K562 (cell line): Measurements from ENCODE around the gene GPR162. TPM values are rescaled to one million over a fixed set of nuclear protein-coding genes. Genes with fewer than 3 reads are reported as not detected.
A peak's percentile ranks its signal among the peaks of the same experiment; 100 is the strongest.

Experiments
- ATAC-seq: fragments of 200-7000 bp; cut with Tn5 transposase; 3 replicates; pipeline ENCODE4 v1.9.1; 2020; ENCODE audit warnings: moderate library complexity
- BruUV-seq: library from RNA; stranded (reverse); fragments of 400-500 nt; replicated peaks from 2 replicates; lab custom pipeline; 2021; lab: Mats Ljungman, UMichigan
- CTCF ChIA-PET: fragments of 300-600 bp; formaldehyde crosslinking; extraction: SDS; loops from one replicate; lab custom pipeline; 2021; ENCODE audit warnings: low intra/inter-chr PET ratio; lab: Yijun Ruan, JAX
- POLR2A ChIA-PET: fragments of 300-600, 350-650 bp; sonication (Branson Sonifier 250); formaldehyde crosslinking; extraction: SDS; loops from one replicate; lab custom pipeline; 2021; ENCODE audit warnings: antibody characterized with exemption, inconsistent platforms; lab: Yijun Ruan, JAX
- DNase-seq, 4 experiments: peaks; one replicate each; pipeline versions ENCODE4 v3.0.0 to v3.0.0-alpha.2; 2011 to 2018; ENCODE audit warnings: low spot score in 3 of 4, mixed read lengths in 3 of 4; ENCODE audit errors: extremely low read depth in 1 of 4
- FAIRE-seq: peaks from 2 replicates; lab custom pipeline; 2011; peaks lifted over from hg19 to GRCh38; lab: Jason Lieb, UNC
- H2AFZ ChIP-seq: 2 replicates; pipeline ENCODE4 v1.6.0; 2011; ENCODE audit warnings: low read depth, low read length, control low read depth, inconsistent platforms
- H3K27ac ChIP-seq: fragments of 200-600 bp; 3 replicates; pipeline ENCODE4 v1.8.0; 2011; ENCODE audit warnings: low read depth, mild to moderate bottlenecking, control low read depth, inconsistent platforms, low read length, moderate library complexity, mixed read lengths; ENCODE audit errors: extremely low read depth
- H3K27me3 ChIP-seq, 2 experiments: fragments of 300-600 bp in 1 of 2; 2 replicates in 1 of 2; 3 replicates in 1 of 2; pipeline versions ENCODE4 v1.6.0 to v1.8.0; 2011; ENCODE audit warnings: inconsistent platforms in 2 of 2, low read length in 2 of 2, mild to moderate bottlenecking in 1 of 2, mixed read lengths in 1 of 2, moderate library complexity in 1 of 2; ENCODE audit not compliant: control insufficient read depth in 2 of 2, insufficient read depth in 2 of 2
- H3K36me3 ChIP-seq: fragments of 300-600 bp; 3 replicates; pipeline ENCODE4 v1.8.0; 2011; ENCODE audit warnings: mild to moderate bottlenecking, low read length, inconsistent platforms; ENCODE audit not compliant: control insufficient read depth, insufficient read depth
- H3K4me1 ChIP-seq, 2 experiments: fragments of 200-600 bp in 1 of 2; replicated peaks in 1 of 2; 2 replicates in 1 of 2; 3 replicates in 1 of 2; pipeline versions ENCODE4 v1.5.1 to v1.8.0; 2011; ENCODE audit warnings: inconsistent platforms in 2 of 2, low read length in 2 of 2, mild to moderate bottlenecking in 1 of 2, mixed read lengths in 1 of 2, moderate library complexity in 1 of 2; ENCODE audit not compliant: control insufficient read depth in 2 of 2, insufficient read depth in 2 of 2
- H3K4me2 ChIP-seq: 2 replicates; pipeline ENCODE4 v1.6.1; 2011; ENCODE audit warnings: low read length, control low read depth, inconsistent platforms, mixed read lengths; ENCODE audit not compliant: insufficient read depth
- H3K4me3 ChIP-seq: fragments of 200-600 bp; sonication (generic), shearing (Covaris generic); 2 replicates; pipeline ENCODE4 v1.5.1; 2016; ENCODE audit warnings: control low read depth, inconsistent platforms
- H3K79me2 ChIP-seq: fragments of 200-600 bp; 3 replicates; pipeline ENCODE4 v1.8.0; 2011; ENCODE audit warnings: low read length, inconsistent platforms; ENCODE audit not compliant: control insufficient read depth, insufficient read depth
- H3K9ac ChIP-seq, 2 experiments: 2 replicates each; pipeline versions ENCODE4 v1.6.0 to v1.6.1; 2011; ENCODE audit warnings: low read depth in 2 of 2, low read length in 2 of 2, control low read depth in 1 of 2, inconsistent platforms in 1 of 2, mild to moderate bottlenecking in 1 of 2, mixed read lengths in 1 of 2; ENCODE audit not compliant: insufficient read depth in 1 of 2
- H3K9me1 ChIP-seq: one replicate; pipeline ENCODE4 v1.6.0; 2011; ENCODE audit warnings: inconsistent platforms, mild to moderate bottlenecking, low read length, moderate library complexity; ENCODE audit not compliant: control insufficient read depth, insufficient read depth
- H3K9me3 ChIP-seq: replicated peaks from 2 replicates; pipeline ENCODE4 v1.5.1; 2011; ENCODE audit warnings: low read depth, low read length, inconsistent platforms; ENCODE audit not compliant: control insufficient read depth, insufficient read depth
- H4K20me1 ChIP-seq: replicated peaks from 2 replicates; pipeline ENCODE4 v1.6.1; 2011; ENCODE audit warnings: low read length, inconsistent platforms, mixed read lengths; ENCODE audit not compliant: control insufficient read depth, insufficient read depth
- ADNP ChIP-seq: fragments of 200-800 bp; sonication (Bioruptor generic); IDR thresholded peaks from 2 replicates; pipeline ENCODE4 v1.6.1; 2016; ENCODE audit warnings: missing genetic modification characterization, missing compliant biosample characterization
- HDAC1 ChIP-seq, 2 experiments: fragments of 450-650 bp; IDR thresholded peaks; 2 replicates each; pipeline ENCODE4 v1.6.1; 2016 to 2017; ENCODE audit warnings: inconsistent platforms in 1 of 2, mild to moderate bottlenecking in 1 of 2, moderate library complexity in 1 of 2
- HNRNPLL ChIP-seq: fragments of 200-400 bp; formaldehyde crosslinking; IDR thresholded peaks from 2 replicates; pipeline ENCODE4 v1.6.1; 2017; ENCODE audit warnings: low read length, low read depth, mild to moderate bottlenecking; ENCODE audit not compliant: poor library complexity, severe bottlenecking
- KDM2B ChIP-seq: fragments of 250-450 bp; sonication (Bioruptor Pico); IDR thresholded peaks from 2 replicates; pipeline ENCODE4 v1.8.0; 2021; ENCODE audit warnings: mild to moderate bottlenecking, moderate library complexity
- PURB ChIP-seq: sonication (generic); formaldehyde crosslinking; IDR thresholded peaks from 2 replicates; pipeline ENCODE4 v1.9.0; 2021; ENCODE audit warnings: low read depth, mild to moderate bottlenecking, missing genetic modification reagents
- SRSF1 ChIP-seq: fragments of 200-400 bp; formaldehyde crosslinking; IDR thresholded peaks from 2 replicates; pipeline ENCODE4 v1.6.1; 2017; ENCODE audit warnings: mild to moderate bottlenecking, low read depth, low read length, moderate library complexity
- ZNF263 ChIP-seq: sonication (generic); formaldehyde crosslinking; IDR thresholded peaks from 2 replicates; pipeline ENCODE4 v1.8.0; 2022; ENCODE audit warnings: mild to moderate bottlenecking, missing genetic modification reagents, borderline replicate concordance
- WGBS: fragments of 100-300 bp; shearing (Covaris generic); methylation state at CpG from one replicate; pipeline ENCODE4 v1.1.6; 2016; ENCODE audit warnings: low coverage, mixed read lengths; ENCODE audit not compliant: insufficient coverage; ENCODE audit errors: missing lambda C conversion rate; 5-methylcytosine and 5-hydroxymethylcytosine counted together
- in situ Hi-C: fragments of 300-500 bp; cut with MboI; formaldehyde crosslinking; loops from 4 replicates; pipeline ENCODE4 v1.15.0; 2018; ENCODE audit warnings: inconsistent platforms, mixed read lengths
- intact Hi-C: fragments of 100-400 bp; cut with micrococcal nuclease; formaldehyde crosslinking; loops from 2 replicates; pipeline ENCODE4 v1.14.2; 2022
- polyA plus RNA-seq, 8 experiments: library from polyadenylated mRNA; depleted of rRNA in 4 of 8; stranded (reverse) in 5 of 8; unstranded in 3 of 8; fragments of >200 nt; fragmentation: Nextera tagmentation in 2 of 8; fragmentation: Illumina TruSeq in 1 of 8; extraction: Ambion mirVana in 2 of 8; extraction: Trizol in 1 of 8; gene quantifications; 2 replicates each; pipeline versions ENCODE4 v1.2.1 to v1.2.3, GENCODE V29; 2011 to 2014; ENCODE audit warnings: inconsistent platforms in 1 of 8, missing spikeins in 1 of 8
- total RNA-seq, 7 experiments: library from RNA; depleted of rRNA in 6 of 7; stranded (reverse); fragments of >200 nt in 6 of 7; fragmentation: Illumina TruSeq in 2 of 7; extraction: Trizol in 2 of 7; gene quantifications; 2 replicates each; pipeline versions ENCODE4 v1.2.1 to v1.2.3, GENCODE V29; 2011 to 2021; ENCODE audit warnings: low replicate concordance in 1 of 7
- TF ChIP-seq, protein P1 (sequence below): fragments of 450-650 bp; formaldehyde crosslinking; IDR thresholded peaks from 2 replicates; pipeline ENCODE4 v1.4.0; 2022; ENCODE audit warnings: mild to moderate bottlenecking, moderate library complexity

Gene GPR162
- total and polyA plus RNA-seq, 9 of the 15 experiments (the other 6 are each of a cell fraction or from before 2014, with no cell fraction given): 0.65 to 1.8 (median 1.1) TPM; not detected in 2

DNA sequence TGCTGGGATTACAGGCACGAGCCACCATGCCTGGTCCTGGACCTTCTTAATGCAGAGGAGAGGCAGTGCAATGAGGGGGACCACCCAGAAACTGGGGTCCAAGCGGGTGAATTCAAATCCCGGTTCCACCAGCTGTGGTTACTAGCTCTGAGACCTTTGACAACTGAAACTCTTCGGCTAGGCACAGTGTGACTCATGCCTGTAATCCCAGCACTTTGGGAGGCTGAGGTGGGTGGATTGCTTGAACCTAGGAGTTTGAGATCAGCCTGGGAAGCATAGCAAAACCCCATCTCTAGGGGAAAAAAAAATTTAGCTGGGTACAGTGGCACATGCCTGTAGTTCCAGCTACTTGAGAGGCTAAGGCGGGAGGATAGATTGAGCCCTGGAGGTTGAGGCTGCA, 37.3 kb upstream of the GPR162 start:
- H3K79me2 ChIP-seq: no peaks in the 10 kb centered on the region
- no peak for DNase-seq
- H3K9me3 ChIP-seq: no peaks in the 10 kb centered on the region
- ChIA-PET CTCF (no interaction called here), POLR2A (interaction anchor here (0.6 to 1.7 kb wide), 2 partner anchors 21 to 188 kb away, joined by 3 to 4 read pairs; no protein-coding TSS in a partner anchor)
- intact Hi-C loops (no loop called here), in situ Hi-C loops (no loop called here)
- no peaks in the 10 kb centered on the region for H4K20me1 ChIP-seq
- H3K36me3 ChIP-seq: no peaks in the 10 kb centered on the region
- H3K27ac ChIP-seq: no peak overlapping the region
- H3K4me3 ChIP-seq: no peak overlapping the region
- no peak for ATAC-seq
- no peaks in the 10 kb centered on the region for H3K27me3 ChIP-seq
- 24% methylated on average over 5 of the region's 5 CpGs for WGBS
- peaks cover under 1 to 4% of the 10 kb centered on the region in 2 experiments; a peak in 3 of 5 replicates for H3K4me1 ChIP-seq
- peak; percentile 55 for FAIRE-seq
- BruUV-seq: no TSS peak
- no peak overlapping the region for H3K4me2 ChIP-seq
- H3K9me1 ChIP-seq: no peaks in the 10 kb centered on the region
- TF ChIP-seq ZNF263: no peak
- TF ChIP-seq, protein P1, sequence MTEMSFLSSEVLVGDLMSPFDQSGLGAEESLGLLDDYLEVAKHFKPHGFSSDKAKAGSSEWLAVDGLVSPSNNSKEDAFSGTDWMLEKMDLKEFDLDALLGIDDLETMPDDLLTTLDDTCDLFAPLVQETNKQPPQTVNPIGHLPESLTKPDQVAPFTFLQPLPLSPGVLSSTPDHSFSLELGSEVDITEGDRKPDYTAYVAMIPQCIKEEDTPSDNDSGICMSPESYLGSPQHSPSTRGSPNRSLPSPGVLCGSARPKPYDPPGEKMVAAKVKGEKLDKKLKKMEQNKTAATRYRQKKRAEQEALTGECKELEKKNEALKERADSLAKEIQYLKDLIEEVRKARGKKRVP: no peak
- TF ChIP-seq KDM2B (CRISPR knock-in tag): no peak
- TF ChIP-seq SRSF1: no peak
- no peak for TF ChIP-seq PURB (CRISPR knock-in tag)
- TF ChIP-seq HDAC1 (IDR thresholded peaks at IDR 0.05): no peak
- no peak for TF ChIP-seq ADNP
- TF ChIP-seq HNRNPLL: no peak
- no peak overlapping the region for H2AFZ ChIP-seq
- no peak overlapping the region for H3K9ac ChIP-seq
